Activated CD4-positive, alpha-beta T cell treated with anti-CD3 and anti-CD28 coated beads, Interleukin-2, Interleukin-4, amounts not matched to agents 100 ng/mL and 50 ng/mL, durations not matched to agents 16 hours and 8 hours (primary cell): ENCODE measurements around the gene DMRT1.
"Not testable (repeated sequence)": the region's sequence is repeated elsewhere in the genome, so short reads cannot be mapped to it uniquely, and the experiment has no call there.

Experiments
- DNase-seq: peaks from one replicate; pipeline ENCODE4 v3.0.0-alpha.2; 2020; ENCODE audit warnings: low spot score

The DMRT1 gene

DNA sequence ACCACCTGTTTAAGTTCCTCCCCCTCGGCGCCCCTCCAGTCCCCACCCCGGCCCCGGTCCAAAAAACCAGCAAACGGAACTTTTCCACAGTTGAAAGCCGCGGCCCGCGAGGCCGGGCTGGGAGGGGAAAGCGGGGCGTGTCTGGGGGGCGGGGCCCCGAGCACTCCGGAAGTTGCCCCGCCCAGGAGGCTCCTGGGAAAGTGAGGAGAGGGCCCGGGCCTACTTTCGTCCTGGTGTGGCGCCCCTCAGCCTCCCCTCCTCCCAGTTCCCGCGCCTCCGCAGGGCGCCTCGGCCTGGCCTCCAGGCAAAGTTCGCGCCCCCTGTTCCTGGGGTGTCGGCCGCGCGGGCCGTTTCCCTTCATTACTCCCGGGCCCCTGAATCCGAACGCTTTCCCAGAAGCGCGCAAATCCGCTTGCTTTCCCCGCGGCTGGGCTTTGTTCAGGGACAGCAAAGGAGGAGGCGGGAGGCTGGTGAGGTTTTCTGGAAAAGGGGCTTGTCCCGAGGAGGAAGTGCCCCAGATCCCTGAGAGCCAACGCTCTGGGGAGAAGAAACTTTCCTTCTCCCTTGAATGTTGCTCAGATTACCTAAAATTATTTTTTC, 130.5 kb downstream of the DMRT1 start:
- DNase-seq, result no peak

DNA sequence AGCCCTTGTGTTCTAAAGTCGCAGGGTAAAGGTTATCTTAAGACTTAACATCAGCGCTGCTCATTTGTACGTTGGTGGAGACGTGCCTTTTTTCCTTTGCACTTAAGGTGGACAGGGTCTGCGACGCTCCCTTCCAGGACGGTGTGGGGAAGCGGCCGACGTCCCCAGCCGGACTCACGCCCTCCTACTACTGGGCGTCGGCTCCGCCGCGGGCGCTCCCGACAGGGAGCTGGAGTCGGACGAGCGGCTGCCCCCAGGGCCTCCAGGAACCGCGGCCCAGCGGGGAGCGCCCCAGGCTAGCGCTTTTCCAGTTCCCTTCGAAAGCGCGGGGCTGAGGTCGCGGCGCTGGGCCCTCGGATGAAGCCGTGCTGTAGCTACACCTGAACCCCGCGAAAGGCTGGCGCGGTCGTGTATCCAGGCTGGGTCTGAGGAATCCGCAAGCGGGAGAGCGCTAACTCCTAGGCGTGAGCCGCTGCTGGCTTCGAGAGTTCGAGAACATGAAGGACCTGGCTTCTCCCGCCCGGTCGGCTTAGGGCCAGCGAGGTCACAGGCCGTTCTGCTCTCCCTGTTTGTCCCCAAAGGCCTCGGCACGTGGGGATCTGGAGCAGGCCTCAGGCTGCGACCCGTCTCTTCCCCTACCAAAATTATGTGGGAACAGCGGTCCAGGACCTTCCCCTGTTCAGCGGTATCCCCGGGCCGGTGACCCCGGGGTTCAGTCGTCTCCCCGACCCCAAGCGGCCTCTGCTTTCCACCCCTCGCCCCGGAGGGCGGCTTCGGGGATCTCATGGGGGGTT, 131.2 kb downstream of the DMRT1 start:
- DNase-seq, result no peak

DNA sequence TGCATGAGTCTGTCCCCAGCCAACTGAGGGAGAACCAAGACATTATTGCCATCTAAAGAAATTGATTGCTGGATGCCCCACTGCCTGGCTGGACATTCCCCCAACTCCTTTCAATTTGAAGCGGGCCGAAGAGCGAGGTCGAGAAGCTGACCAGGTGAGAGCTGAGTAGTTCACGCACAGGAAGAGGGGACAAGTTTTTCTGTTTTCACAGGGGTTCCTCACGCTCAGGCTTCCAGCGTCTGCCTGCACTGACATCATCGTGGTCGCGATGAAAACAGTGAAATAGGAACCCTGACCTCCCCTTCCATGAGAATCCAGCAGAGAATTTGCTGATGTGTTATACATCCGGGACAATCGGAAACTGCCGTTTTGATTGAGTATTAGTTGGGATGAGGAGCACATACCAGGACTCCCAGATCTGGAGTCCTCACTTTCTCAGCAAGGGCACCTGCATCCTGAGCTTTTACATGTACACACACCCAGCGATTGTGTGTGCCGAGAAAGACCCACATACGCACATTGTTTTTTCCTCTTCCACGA, 131.9 kb downstream of the DMRT1 start:
- no peak for DNase-seq

DNA sequence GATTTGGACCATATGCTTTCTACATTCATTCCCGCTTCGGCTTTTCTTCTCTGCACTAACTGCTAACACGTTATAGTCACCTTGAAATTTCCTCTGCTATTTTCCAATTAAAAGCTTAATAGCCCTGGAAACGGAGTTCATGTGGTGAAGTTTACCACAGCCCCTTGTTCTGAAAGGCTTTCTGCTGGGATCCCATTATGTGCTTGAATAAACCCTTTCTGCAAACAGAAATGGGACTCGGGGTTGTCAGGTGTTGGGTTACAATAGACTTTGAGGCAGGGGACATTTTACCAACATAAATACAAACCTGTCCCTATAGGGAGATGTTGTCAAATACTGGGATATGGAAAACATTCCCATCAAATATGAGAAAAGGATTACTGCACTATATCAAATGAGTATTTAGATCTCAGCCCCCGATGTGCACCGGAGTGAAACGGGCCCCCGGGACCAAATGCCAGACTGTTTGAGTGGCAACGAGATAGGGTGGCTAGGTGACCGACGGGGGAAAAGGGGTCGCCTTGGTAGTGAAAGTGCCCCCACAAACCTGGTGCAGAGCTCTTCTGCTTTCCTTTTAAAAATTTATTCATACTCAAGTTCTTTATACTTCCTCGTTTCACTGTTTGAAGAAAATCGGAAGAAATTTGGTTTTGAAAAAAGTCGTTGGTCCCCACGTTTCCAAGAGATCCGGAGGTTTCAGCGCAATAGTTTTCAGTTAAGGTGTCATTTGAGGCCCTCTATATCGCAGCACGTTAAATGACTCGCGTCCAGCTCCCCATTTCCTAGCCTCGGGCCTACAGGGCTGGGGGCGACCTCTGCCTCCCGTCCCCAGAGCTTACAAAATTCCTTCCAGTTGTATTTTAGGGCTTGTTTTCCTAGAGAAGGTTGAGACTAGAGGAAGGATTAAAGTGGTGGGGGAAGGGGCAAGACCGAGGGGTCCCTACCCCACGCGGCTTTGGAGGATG, 132.8 kb downstream of the DMRT1 start:
- DNase-seq, result no peak

DNA sequence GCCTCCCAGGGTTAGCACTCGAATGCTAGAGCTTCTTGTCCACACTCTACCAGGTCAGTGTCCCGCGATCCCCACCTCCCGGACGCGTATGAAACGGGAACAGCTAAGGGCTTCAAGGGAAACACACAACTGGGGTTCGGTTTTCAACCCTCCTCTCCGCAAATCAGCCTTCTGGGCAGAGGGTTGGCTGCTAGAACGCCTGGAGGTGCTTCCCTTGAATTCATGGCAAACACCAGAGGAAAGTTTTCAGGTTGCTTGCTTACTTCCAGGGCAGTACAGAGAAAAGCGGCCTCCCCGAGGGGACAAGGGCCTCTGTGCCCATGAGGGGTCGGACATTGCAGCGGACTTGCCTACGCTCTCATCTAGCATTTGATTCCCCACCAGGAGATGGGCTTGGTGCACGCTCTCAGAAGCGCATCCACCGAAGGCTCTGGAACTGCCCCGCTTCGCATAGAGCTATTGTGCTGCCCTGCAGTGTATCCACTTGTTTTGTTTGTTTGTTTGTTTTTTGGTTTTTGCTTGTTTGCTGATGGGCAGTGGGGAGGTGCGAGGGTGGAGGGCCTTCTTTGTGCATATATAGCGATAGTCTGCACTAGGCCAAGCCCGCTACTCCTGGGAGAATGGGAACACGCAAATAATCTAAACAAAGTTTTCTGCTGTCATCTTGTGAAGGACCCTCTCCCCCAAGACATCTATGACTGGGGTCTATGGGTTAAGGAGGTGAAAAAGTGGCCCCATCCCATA, 133.7 kb downstream of the DMRT1 start:
- DNase-seq, result no peak

DNA sequence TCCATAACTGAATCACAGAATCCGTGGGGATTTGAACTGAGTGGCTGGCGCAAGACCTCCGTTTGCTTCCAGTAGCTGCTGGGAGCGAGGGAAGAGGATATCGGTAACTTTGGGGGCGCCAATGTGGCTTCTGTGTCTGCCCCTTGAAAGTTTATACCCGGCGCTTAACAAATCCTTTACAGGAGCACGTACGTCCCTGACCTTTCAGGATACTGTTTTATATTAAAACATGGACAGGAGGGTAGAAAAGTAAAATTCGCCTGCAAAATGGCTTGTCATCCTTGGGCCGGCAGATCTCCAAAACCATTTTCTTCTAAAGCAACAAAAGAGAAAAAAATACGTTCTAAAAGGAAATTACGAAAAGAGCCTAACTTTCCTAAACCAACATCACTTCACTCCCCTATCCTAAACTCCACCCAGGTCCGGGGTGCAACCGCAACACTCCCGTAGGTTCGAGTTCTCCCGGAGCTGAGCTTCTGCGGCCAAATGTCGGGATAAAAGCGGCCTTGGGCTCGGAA, 134.3 kb downstream of the DMRT1 start:
- no peak for DNase-seq

DNA sequence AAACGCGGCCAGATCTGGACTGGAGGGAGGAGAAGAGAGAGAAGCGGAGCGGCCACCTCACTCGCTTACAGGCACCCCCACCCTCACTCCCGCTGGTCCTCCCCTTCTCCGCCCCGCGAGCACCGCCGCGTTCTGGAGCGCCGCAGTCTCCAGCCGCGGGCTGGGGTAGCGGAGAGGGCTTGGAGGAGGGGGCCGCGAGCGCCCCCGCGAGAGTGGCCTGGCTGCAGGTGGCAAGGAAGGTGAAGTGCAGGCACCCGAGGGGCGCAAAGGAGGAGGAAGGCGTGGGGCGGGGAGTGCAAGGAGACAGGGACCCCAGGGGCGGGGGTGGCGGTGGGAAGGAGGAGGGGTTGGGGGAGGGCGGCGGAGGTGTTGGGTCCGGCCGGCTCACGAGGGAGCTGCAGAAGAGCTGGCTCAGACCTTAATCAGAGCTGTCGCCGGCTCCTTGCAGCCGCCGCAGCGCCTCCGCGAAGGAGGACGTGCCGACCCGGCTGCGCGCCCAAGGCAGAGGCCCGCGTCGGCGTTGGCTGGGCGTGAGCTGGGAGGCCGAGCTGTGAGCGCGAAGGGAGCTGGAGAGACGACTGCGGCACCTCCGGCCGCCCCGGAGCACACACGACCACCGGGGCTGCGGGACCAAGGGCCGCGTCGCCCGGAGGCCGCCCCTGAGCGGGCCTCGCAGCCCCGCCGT, 134.9 kb downstream of the DMRT1 start, which contains the start of gene DMRT3:
DMRT3 (plus strand) TSS at position 398 of the 685 bp plus-strand sequence. CDS start 347 bp downstream, outside the sequence.
- no peak for DNase-seq

DNA sequence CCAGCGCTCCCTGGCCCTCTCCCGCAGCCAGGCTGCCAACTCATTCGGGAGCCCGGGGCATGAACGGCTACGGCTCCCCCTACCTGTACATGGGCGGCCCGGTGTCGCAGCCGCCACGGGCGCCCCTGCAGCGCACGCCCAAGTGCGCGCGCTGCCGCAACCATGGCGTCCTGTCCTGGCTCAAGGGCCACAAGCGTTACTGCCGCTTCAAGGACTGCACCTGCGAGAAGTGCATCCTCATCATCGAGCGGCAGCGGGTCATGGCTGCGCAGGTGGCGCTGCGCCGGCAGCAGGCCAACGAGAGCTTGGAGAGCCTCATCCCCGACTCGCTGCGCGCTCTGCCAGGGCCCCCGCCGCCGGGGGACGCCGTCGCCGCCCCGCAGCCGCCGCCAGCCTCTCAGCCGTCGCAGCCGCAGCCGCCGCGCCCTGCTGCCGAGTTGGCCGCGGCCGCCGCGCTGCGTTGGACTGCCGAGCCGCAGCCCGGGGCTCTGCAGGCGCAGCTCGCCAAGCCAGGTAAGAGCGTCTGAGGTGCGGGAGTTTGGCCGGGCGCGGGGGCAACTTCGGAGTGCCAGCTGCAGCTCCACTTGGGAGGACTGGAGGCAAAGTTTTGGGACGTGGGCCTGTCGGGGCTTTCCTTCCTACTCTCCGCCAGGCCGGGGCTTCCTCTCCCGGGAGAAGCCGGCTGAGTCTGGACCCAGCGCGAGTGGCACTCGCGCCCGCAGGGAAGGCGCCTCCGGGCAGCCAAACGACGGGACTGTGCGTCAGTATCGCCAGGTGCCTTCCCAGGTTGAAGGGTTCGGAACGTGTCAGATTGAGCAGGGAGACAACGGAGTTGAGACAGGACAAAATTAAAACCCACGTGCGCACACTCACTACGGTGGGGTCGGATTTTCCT, 135.7 kb downstream of the DMRT1 start:
- DNase-seq, result no peak

DNA sequence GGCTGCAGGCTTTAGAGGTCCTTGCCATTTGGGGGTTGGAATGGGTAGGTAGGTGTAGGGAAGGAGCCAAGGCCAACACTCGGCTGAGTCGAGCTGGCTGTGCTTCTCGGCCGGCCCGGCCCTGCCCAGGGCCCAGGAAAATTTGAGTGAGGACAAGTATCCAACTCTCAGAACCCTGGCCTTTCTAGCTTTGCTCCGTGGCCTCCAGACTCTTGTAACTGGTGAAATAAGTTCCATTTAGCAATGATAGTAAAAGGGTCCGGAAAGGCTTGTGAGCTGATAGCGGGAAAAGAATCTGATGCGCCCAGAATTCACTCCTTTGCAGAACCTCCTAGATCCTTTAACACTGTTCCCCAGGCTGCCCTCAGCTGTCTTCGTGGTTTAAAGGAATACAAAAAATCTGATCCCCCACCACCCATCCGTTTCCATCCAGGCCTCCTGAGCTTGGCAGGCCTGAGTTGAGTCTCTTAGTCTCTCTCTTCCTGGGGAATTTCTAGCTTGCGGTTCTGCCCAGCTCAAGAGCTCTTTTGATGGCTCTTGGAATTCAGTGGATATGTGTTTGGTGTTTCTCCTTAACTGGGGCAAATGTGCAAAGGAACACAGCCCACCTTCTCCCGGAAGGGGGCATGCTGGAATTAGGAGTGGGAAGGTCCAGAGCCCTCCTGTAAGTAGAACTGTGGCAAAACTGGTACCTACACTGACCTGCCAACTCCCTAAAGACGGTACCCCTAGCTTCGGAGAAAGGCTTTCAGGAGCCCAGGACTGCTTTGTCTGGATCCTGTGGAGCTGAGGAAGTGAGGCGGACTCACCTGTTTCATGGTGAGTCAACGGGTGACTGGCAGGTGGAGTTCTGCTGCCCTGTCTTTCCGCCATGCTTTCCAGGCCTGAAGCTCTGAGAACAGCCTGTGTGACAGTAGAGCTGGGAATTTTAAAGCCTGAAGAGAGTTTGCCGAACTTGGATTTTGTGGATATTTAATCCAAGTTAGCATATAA, 136.6 kb downstream of the DMRT1 start:
- no peak for DNase-seq

DNA sequence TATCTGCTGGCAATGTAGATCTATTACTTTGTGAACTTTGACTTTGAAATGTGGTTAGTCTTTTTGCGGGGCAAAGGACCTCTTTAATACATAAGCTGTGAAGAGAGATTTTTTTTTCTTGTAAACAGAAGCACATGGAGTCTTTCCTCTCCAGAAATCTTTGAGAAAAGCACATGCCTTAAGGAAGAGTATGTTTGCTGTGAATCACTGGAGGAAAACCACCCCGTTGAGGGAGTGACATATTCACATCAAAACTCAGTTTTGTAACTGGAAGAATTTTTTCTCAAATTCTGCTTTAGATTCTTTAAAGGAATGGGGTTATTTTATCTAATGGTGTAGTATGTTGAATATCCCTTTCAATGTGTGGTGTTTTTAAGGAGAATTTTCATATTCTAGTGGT, 138.5 kb downstream of the DMRT1 start:
- DNase-seq, result no peak

DNA sequence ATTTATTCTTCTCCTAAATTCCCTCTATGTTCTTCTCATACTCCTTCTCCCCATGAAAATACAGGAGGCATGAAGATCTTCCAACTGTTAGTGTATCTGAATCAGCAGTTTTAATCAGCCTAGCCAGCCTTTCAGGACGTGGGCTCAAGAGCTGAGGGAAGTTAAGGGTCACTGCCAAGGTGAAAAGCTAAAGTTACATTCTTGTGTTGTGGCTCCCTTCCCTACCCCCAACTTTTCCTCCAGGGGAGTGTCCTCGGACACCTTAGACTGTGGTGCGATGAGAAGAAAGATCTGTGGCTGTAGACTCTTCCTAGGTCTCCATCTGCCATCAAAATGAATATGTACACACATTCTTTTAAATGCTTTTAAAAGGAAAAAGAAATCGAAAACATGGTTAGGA, 139.1 kb downstream of the DMRT1 start:
- no peak for DNase-seq

DNA sequence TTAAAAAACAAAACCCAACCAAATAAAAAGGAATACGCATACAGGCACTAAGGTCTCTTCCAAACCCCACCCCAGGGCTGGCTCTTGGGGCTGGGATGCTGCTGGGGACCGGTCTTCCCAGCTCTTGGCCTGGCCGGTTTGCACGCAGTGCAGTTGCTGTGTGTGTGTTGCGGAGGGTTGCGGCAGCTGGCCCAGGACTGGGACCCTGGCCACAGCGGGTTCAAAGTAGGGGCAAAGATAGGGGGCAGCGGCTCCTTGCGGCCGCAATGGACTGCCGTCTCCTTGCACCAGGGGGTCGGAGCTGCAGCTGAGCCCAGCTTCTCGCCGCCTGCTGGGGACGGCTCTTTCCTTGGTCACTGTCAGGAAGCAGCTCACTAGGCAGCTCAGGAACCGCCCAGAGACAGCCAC, 140.0 kb downstream of the DMRT1 start:
- DNase-seq, result no peak

DNA sequence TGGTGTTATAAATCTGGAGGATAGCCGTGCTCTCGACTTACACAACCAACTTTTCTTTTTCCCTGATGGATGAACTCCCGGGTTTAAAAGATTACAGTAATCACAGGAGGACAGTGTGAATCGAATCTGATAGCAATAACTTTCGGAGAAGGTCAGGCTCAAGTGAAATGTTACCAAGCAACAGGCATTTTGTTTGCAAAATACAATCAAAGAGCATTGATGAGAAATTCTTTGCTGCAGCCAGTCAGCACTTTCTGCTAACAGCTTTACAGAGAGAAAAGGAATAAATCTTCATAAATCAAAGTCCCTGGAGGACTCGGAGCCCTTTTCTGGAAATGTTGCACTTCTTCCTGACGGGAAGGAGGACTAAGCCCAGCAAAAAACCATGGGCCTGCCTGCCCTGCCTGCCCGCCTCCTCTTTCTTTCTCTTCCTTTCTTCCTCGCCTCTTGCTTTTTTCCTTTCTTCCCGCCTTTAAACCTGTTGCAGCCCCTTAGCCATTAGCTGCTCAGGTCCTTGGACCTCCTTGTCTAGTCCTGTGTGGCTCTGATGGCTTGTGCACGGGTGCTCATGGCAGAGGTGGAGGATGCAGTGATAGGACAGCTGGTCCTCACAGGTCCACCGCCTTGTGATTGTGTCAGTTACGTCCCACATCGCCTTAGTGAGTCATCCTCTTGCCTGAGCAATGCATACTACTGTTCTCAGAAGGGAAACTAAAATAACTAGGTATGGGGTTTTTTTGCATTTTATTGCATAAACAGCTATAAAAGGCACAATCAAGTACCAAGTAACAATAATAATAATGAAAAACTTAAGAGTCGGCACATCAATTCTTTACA, 141.1 kb downstream of the DMRT1 start:
- no peak for DNase-seq

DNA sequence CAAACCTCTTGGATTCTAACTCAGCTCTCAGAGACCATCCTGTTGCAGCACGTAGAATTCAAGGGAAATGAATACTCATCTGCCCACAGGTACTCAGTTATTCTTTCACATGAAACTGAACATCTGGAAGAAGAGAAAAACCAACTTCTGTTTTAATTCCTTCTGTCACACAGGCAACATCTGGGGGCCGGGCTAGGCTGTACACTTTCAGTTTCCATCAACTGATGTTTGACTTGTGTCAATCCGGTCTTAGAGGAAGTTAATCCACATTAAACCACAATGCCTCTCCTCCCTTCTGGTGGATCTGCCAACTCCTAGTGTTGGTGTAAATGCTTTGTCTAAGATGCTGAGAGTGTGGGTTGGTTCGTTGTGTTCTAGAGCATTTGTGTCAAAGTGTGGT, 152.5 kb downstream of the DMRT1 start:
- DNase-seq, result no peak

DNA sequence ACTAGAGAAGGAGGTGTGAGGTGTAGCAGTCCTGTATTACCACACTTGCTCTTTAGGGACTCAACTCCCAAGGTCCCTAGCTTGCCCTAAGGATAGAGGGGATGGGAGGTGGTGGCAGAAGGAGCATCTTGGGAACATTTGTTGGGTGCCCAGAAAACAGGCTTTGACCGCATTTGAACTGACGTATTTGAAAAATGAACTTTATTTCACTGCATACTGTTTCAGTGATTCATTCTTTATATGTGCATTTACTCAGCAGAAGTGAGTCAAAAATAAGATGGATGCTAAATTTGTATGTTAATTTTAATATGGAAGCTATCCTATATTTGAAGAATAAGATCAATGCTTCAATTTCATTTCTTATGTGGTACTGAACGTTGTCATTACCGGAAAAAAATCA, 153.7 kb downstream of the DMRT1 start:
- DNase-seq, result no peak

DNA sequence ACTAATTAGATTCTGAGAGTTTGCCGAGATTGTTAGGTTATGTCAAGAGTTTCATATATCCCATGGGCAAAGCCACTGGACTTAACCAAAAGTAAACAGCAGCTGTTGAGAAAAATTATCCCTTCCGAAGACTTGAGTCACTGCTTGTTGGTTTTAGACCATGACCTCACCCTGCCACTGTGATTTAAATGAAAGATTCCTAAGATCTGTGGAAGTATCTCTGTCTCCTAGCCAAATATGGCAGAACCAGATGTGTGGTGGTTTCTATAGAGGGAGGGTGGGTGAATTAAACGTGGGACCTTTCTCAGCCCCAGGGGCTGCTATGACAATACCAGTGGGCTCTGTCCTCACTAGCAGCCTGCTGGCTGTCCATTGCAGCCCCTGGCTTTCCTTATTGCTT, 154.3 kb downstream of the DMRT1 start:
- DNase-seq, result no peak

DNA sequence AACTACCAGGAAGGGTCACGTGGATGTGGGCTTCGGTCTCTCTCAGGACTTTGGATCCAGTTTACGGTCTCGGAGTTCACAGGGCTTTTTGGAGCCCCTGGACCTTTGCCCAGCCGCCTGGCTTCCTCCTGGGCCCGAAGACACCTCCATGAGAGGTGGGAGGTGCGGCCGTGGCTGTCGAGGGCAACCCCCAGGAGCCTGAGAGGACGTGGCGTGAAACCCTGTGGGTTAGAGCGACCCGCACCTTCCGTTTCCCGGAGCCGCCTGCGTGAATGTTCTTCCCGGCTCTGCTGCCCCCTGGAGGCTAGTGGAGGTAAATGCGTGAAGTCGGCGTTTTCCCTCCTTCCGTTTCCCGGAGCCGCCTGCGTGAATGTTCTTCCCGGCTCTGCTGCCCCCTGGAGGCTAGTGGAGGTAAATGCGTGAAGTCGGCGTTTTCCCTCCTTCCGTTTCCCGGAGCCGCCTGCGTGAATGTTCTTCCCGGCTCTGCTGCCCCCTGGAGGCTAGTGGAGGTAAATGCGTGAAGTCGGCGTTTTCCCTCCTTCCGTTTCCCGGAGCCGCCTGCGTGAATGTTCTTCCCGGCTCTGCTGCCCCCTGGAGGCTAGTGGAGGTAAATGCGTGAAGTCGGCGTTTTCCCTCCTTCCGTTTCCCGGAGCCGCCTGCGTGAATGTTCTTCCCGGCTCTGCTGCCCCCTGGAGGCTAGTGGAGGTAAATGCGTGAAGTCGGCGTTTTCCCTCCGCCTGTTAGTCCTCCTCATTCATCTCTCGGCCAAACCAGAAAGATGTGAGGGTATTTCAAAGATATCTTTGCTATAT, 157.0 kb downstream of the DMRT1 start:
- DNase-seq, result not testable (repeated sequence)
